ENCODE results near the gene SPTLC3. TPM values are rescaled to one million over a fixed set of nuclear protein-coding genes. Genes with fewer than 3 reads are reported as not detected.

The SPTLC3 gene
- under 0.01 and 2.9 TPM in 2 replicates for total RNA-seq

DNA sequence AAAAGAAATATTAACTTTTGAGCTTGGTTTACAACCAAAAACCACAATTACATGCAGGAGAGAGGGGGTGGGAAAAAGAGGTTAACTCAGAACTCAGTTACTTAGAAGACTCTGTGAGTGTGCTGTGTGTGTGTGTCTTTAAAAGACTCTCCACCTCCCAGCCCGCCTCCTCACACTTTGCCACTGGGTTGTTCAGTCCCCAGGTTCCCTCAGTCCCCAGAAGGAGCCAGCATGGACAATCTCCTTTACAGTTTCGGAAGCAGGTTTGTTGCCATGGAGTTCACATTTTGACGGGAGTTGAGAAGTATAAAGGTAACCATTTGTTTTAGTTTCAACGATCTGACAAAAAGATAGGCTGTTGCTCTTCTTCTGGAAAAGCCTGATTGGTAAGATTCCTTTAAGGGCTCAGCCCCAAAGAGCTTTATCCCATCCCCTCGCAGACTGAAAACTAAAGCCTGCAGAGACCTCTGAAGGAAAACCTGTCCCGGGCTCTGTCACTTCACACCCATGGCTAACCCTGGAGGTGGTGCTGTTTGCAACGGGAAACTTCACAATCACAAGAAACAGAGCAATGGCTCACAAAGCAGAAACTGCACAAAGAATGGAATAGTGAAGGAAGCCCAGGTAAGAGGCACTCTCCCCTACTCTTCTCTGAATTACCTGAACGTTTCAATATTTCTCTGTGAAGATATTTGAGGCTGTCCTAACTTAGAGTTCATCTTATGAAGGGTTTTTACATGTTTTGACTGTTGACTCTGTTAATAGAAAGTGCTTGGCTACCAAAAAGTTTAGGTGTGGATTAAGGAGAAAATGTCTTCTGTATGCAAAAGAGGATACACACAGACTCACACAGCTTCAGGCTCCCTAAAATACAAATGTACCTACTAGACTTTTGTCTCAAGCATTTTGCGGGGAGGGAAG, at the start of gene SPTLC3:
Gene SPTLC3 (plus strand): TSS at position 212 of the 921 bp plus-strand sequence. CDS start 296 bp downstream, at position 508.

Other genes with a start within 250 kb of the SPTLC3 start
- not detected in 2 replicates for gene ISM1, start 212.3 kb downstream of the SPTLC3 start, total RNA-seq

Measured in epithelial cell of umbilical artery (primary cell).